Nucleus accumbens (tissue), 56 donors: ENCODE measurements around the gene CPSF4L.
"Not testable (repeated sequence)": the region's sequence is repeated elsewhere in the genome, so short reads cannot be mapped to it uniquely, and the experiment has no call there.

Experiments
- DNase-seq, 56 donors: peaks; one replicate each; lab custom pipeline; 2025; lab: John Stamatoyannopoulos, UW

The CPSF4L gene

DNA sequence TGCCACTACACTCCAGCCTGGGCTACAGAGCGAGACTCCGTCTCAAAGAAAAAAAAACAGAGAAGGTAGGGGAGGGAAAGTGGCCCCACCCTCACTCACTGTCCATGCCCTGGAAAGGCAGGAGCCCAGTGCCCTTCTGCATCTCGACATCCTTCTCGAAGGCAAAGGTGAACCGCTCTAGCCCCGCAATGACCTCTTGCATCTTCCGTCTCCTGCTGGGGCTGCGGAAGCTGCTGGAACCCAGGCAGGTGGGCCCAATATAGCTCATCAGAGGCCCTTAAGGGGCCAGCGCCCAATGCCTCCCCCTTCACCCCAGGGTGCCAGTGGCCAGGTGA lies at the start of gene CPSF4L:
Gene CPSF4L (minus strand): TSS at position 264 of the 335 bp plus-strand sequence. CDS start 62 bp downstream, at position 202.
- DNase-seq = no peak

DNA sequence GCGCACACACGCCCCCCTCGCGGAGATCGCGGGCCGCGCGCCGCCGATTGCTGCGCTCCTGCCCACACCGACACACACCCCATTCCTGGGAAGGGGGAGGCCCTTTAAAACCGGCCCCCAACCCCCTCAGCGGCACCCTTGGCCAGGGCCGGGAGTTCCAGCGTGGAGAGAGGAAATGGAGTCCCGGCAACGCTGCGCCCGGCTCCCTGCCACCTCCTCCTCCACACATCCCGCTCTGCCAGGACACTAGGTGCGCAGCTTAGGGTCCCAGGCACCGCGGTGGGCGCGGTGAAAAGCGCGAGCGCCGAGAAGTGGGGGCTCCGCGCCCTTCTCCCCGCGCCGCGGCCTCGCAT lies 49.7 kb upstream of the CPSF4L start:
- peak in 5 of 56 donors; percentile 48 to 68 (median 61) for DNase-seq

GRCh38 chr17:73309727-73310596 lies 48.3 kb upstream of the CPSF4L start:
- DNase-seq = peak in 5 of 56 donors; percentile 28 to 54 (median 49)

DNA sequence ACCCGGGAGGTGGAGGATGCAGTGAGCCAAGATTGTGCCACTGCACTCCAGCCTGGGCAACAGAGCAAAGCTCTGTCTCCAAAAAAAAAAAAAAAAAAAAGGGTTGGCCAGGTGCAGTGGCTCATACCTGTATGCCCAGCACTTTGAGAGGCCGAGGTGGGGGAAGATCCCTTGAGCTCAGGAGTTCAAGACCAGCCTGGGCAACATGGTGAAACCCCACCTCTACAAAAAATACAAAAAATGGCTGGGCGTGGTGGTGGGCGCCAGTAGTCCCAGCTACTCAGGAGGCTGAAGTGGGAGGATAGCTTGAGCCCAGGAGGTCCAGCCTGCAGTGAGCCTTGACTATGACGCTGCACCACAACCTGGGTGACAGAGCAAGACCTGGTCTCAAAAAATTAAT lies 47.3 kb upstream of the CPSF4L start:
- DNase-seq = not testable (repeated sequence)

GRCh38 chr17:73308017-73308823 lies 46.5 kb upstream of the CPSF4L start:
- peak in 2 of 56 donors; percentile 15 to 20 for DNase-seq

GRCh38 chr17:73307130-73307529 lies 45.5 kb upstream of the CPSF4L start:
- DNase-seq = peak in 27 of 56 donors; percentile 15 to 66 (median 38)

DNA sequence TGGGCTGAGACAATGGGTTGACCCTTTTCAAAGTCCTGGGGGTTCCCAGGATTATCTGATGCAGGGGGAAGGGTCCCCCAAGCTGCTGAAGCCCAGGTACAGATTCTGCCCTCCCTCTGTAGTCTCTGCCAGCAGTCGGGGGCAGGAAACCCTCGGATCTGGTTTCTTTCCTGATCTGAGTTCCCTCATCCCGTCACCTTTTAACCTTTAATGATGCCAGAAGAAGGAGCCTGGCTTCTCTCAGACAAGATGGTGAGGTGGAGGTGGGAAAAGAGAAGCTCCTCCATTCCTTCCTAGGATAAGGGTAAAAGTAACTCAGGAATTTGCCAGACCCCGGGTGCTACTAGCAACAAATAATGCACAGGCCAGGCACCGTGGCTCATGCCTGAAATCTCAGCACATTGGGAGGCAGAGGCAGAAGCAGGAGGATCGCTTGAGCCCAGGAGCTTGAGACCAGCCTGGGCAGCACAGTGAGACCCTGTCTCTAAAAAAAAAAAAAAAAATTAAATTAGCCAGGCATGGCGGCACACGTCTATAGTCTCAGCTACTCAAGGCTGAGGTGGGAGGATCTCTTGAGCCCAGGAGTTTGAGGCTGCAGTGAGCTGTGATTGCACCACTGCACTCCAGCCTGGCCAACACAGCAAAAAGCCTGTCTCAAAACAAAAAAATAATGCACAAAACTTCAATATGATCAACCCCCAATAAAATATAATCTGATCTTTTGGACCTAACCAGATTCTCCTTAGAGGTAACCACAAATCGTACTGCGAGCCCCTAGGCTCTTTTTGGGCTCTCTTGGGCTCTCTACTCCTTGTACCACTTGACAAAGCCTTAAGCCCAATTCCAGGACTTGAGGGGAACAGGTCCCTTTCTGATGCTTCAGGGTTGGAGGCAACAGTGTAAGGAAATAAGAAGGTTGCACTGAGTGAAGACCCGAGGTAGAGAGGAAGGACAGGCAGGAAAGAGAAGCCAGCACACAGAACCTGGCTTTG lies 44.5 kb upstream of the CPSF4L start:
- DNase-seq = no peak

GRCh38 chr17:73304971-73305812 lies 43.5 kb upstream of the CPSF4L start:
- peak in 9 of 56 donors; percentile 10 to 41 (median 29) for DNase-seq

GRCh38 chr17:73304438-73304837 lies 42.8 kb upstream of the CPSF4L start:
- no peak for DNase-seq

DNA sequence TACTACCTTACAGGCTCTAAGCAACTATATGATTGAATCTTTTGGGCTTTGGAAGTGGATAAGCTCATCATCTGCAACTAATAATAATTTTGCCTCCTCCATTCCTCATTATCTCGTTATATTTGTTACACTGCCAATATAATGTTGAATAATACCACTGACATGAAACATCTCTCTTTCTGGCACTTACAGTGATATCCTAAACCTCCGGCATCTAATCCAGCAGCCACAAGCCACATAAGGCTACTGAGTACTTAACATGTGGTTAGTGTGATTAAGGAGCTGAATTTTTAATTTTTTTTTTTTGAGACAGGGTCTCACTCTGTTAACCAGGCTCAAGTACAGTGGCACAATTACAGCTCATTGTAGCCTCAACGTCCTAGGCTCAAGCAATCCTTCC lies 40.5 kb upstream of the CPSF4L start:
- no peak for DNase-seq

DNA sequence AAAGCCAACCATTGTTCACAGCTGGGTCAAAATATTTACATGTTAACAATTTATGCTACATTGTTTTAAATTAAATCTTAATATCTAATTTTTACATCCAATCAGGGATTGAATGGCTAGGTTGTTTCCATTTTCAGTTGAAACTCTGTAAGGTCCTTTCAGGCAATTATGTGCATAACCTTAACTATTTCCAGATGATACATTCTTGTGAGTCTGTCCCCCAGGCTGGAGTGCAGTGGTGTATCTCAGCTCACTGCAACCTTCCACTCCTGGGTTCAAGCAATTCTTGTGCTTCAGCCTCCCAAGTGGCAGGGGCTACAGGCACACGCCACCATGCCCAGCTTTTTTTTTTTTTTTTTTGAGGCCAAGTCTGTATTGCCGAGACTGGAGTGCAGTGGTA lies 39.7 kb upstream of the CPSF4L start:
- DNase-seq = no peak

DNA sequence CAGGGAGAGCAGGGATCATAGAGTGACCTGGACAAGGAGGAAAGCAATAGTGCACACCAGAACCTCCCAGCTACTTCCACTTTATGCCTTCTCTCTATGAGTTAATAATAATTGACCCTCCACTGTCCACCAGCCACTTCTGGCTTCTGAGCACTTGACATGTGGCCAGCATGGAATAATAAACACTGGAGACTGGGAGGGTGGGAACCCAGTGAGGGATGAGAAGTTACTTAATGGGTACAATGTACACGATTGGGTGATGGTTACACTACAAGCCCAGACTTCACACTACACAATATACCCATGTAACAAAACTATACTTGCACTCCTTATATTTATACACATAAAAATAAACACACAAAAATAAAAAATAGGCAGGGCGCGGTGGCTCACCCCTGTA lies 38.7 kb upstream of the CPSF4L start:
- DNase-seq = no peak

DNA sequence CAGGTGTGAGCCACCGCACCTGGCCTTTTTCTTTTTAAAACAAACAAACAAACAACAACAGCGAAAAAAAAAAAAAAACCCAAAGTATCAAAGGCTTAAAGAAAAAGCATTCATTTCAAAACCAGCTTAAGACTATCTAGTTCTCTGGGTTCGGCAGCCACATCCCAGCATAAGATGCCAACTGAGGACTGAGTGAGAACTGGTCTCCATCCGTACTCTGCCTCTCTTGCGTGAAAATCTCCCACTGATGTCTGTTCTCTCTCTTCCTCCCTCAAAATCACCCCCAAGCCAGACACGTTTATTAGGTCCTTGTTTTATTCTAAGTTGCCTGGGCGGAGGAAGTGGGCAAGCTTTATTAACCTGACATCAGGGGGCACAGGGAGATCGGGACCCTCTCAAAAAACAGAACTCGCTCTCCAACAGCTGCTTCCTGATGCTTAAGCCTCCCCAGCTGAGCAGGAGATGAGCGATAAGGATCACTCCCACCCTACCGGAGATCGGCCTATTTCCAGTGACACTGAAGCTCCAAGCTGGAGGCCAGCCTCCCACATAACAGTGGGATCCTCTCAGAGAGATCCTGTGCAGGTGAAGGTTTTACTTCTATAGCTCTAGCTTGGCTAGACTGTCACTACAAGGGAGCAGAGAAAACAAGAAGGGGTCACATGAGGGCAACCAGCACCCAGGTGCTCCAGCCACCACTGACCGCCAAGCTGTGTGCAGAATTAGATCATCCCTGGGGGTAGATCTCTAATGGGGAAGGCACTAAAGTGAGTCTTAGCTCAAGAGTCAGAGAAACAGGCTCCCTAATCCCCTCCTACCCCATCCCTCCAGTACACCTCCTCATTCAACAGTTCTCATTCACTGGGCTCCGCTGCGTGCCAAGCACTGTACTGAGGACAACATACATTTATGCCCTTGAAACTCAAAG lies 36.5 kb upstream of the CPSF4L start:
- DNase-seq = no peak

- peak in 5 of 56 donors; percentile 15 to 36 (median 17) for DNase-seq
Measured at GRCh38 chr17:73293480-73293911, 31.8 kb upstream of the CPSF4L start.

DNA sequence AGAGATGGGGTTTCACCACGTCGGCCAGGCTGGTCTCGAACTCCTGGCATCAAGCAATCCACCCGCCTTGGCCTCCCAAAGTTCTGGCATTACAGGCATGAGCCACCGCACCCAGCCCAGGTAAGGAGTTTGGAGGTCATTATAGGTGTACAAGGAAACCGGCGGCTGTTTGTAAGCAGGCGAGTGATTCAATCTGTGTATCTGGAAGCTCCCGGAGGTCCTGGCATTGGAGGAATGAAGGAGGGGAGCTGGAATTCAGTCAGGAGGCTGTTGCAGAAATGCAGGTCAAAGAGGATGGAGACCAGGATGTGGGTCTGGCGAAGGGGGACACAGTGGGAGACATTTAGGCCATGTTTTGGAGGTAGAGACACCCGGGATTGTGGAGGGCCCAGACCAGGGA lies 31.4 kb upstream of the CPSF4L start:
- no peak for DNase-seq

DNA sequence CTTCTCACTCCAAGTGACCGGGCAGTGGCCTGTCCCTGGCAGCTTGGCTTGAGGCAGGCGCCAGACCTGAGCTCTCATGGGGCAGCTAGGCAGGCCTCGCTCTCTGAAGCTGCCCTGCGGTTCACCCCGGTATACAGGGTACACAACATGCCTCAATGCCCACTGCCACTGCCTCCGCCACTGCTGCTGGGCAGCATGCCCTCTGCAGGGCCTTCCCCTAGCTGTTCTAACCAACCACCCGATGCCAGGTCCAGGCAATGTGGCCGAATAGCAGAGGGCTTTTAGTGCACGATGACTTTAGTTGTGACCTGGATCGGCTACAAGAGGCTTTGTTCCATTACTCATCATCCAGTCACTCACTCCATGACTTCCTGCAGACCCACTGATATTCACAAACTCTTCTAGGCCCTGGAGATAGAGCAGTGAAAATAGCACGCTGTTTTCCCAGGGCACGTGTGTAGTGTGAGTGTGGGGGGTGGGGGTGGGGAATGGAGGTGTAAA lies 30.4 kb upstream of the CPSF4L start:
- DNase-seq = peak in 33 of 56 donors; percentile 16 to 79 (median 44)

GRCh38 chr17:73291260-73291801 lies 29.7 kb upstream of the CPSF4L start:
- peak in 2 of 56 donors; percentile 22 to 26 for DNase-seq
